PFSK-1 (cell line): ENCODE measurements around the gene EXOSC7.

Experiments used
- POLR2AphosphoS5 ChIP-seq: IDR thresholded peaks from 2 replicates; pipeline ENCODE4 v1.6.1; 2012; ENCODE audit warnings: low read depth, mild to moderate bottlenecking, control low read depth, low read length, moderate library complexity
- SIN3A ChIP-seq: IDR thresholded peaks from 2 replicates; pipeline ENCODE4 v1.6.1; 2012; ENCODE audit warnings: mild to moderate bottlenecking, low read length, moderate library complexity, borderline replicate concordance; ENCODE audit not compliant: insufficient read depth
- TF ChIP-seq, protein P1 (sequence below), 2 experiments: IDR thresholded peaks; 2 replicates each; pipeline versions ENCODE4 v1.6.1 to v1.8.0; 2011 to 2012; ENCODE audit warnings: low read depth in 2 of 2, low read length in 2 of 2, control low read depth in 1 of 2, inconsistent platforms in 1 of 2, mild to moderate bottlenecking in 1 of 2, moderate library complexity in 1 of 2; ENCODE audit not compliant: insufficient read depth in 1 of 2

DNA sequence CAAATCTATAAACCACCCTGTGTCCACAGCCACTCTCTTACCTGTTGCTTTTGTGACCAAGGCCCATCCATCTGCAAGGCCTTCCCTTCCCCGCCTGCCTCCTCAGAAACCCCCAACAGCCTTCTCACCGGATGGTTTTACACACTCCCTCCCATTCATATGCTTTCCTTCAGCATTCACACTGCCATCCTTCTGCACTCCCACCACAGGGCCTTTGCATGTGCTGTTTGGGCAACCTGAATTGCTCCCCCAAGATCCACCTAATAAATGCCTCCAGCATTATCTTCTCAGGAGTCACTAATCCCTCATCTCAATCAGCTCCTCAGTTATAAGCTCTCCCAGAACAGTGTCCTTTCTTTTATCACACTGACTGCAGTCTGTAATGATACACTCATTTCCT is 56.1 kb downstream of the EXOSC7 start:
- TF ChIP-seq, protein P1, sequence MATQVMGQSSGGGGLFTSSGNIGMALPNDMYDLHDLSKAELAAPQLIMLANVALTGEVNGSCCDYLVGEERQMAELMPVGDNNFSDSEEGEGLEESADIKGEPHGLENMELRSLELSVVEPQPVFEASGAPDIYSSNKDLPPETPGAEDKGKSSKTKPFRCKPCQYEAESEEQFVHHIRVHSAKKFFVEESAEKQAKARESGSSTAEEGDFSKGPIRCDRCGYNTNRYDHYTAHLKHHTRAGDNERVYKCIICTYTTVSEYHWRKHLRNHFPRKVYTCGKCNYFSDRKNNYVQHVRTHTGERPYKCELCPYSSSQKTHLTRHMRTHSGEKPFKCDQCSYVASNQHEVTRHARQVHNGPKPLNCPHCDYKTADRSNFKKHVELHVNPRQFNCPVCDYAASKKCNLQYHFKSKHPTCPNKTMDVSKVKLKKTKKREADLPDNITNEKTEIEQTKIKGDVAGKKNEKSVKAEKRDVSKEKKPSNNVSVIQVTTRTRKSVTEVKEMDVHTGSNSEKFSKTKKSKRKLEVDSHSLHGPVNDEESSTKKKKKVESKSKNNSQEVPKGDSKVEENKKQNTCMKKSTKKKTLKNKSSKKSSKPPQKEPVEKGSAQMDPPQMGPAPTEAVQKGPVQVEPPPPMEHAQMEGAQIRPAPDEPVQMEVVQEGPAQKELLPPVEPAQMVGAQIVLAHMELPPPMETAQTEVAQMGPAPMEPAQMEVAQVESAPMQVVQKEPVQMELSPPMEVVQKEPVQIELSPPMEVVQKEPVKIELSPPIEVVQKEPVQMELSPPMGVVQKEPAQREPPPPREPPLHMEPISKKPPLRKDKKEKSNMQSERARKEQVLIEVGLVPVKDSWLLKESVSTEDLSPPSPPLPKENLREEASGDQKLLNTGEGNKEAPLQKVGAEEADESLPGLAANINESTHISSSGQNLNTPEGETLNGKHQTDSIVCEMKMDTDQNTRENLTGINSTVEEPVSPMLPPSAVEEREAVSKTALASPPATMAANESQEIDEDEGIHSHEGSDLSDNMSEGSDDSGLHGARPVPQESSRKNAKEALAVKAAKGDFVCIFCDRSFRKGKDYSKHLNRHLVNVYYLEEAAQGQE (IDR thresholded peaks at IDR 0.05; ENCODE audit: insufficient read depth in 1 of 2, low read depth in 2 of 2, low read length in 2 of 2): no peak
- no peak for TF ChIP-seq POLR2AphosphoS5
- no peak for TF ChIP-seq SIN3A
